ENCODE measurements around the gene AP2M1. TPM values are rescaled to one million over a fixed set of nuclear protein-coding genes. Genes with fewer than 3 reads are reported as not detected.
A peak's percentile ranks its signal among the peaks of the same experiment; 100 is the strongest.

The AP2M1 gene
- total and polyA plus RNA-seq, 4 donors = 153 to 333 (median 251) TPM

GRCh38 chr3:184218814-184219213 is 44.2 kb downstream of the AP2M1 start:
- no peaks in the 10 kb centered on the region for H3K36me3 ChIP-seq (ENCODE audit: control insufficient read depth in 4 of 4, insufficient read depth in 4 of 4, low read length in 4 of 4)
- H3K9me3 ChIP-seq (ENCODE audit: control insufficient read depth in 4 of 4, insufficient read depth in 3 of 4, low read length in 3 of 4) = no peaks in the 10 kb centered on the region
- H3K4me3 ChIP-seq = no peak overlapping the region
- H3K4me1 ChIP-seq (ENCODE audit: control insufficient read depth in 5 of 5, insufficient read depth in 5 of 5, low read length in 5 of 5) = peaks cover 0 to 2% (median 0%) of the 10 kb centered on the region in 5 donors
- H3K27ac ChIP-seq (ENCODE audit: low read depth in 1 of 2, low read length in 1 of 2) = no peak overlapping the region
- ATAC-seq (ENCODE audit: insufficient read depth, low FRiP score) (no peak), DNase-seq (no peak)
- 62 to 70% methylated on average over 4 of the region's 4 CpGs for WGBS, 2 donors
- peaks cover 0 to 3% (median 0%) of the 10 kb centered on the region in 3 donors for H3K27me3 ChIP-seq (ENCODE audit: control insufficient read depth in 3 of 3, insufficient read depth in 3 of 3, low read length in 2 of 3)
- no peak overlapping the region for H3K9ac ChIP-seq (ENCODE audit: insufficient read depth in 1 of 2, low read length in 2 of 2)
- TF ChIP-seq CTCF (IDR thresholded peaks at IDR 0.05; ENCODE audit: control extremely low read depth, extremely low read depth) = no peak

- no peaks in the 10 kb centered on the region for H3K4me1 ChIP-seq (ENCODE audit: control insufficient read depth in 5 of 5, insufficient read depth in 5 of 5, low read length in 5 of 5)
These were observed 47.9 kb downstream of the AP2M1 start for GRCh38 chr3:184222521-184222920.

GRCh38 chr3:184223946-184224345 is 49.3 kb downstream of the AP2M1 start:
- Histone ChIP-seq H3K36me3 (ENCODE audit: control insufficient read depth in 4 of 4, insufficient read depth in 4 of 4, low read length in 4 of 4) (no peaks in the 10 kb centered on the region), H3K27me3 (ENCODE audit: control insufficient read depth in 3 of 3, insufficient read depth in 3 of 3, low read length in 2 of 3) (peaks cover 0 to 16% (median 9%) of the 10 kb centered on the region in 3 donors), H3K9ac (ENCODE audit: insufficient read depth in 1 of 2, low read length in 2 of 2) (no peak overlapping the region), H3K27ac (ENCODE audit: low read depth in 1 of 2, low read length in 1 of 2) (no peak overlapping the region), H3K4me3 (no peak overlapping the region), H3K4me1 (ENCODE audit: control insufficient read depth in 5 of 5, insufficient read depth in 5 of 5, low read length in 5 of 5) (no peaks in the 10 kb centered on the region), H3K9me3 (ENCODE audit: control insufficient read depth in 4 of 4, insufficient read depth in 3 of 4, low read length in 3 of 4) (no peaks in the 10 kb centered on the region)
- TF ChIP-seq CTCF (IDR thresholded peaks at IDR 0.05; ENCODE audit: control extremely low read depth, extremely low read depth) = no peak
- WGBS, 2 donors = 85 to 88% methylated on average over 3 of the region's 3 CpGs
- DNase-seq = no peak
- ATAC-seq (ENCODE audit: insufficient read depth, low FRiP score) = no peak

More at GRCh38 chr3:184222521-184222920, 47.9 kb downstream of the AP2M1 start:
- Histone ChIP-seq H3K4me3 (no peak overlapping the region), H3K36me3 (ENCODE audit: control insufficient read depth in 4 of 4, insufficient read depth in 4 of 4, low read length in 4 of 4) (no peaks in the 10 kb centered on the region), H3K27ac (ENCODE audit: low read depth in 1 of 2, low read length in 1 of 2) (no peak overlapping the region), H3K9me3 (ENCODE audit: control insufficient read depth in 4 of 4, insufficient read depth in 3 of 4, low read length in 3 of 4) (no peaks in the 10 kb centered on the region), H3K9ac (ENCODE audit: insufficient read depth in 1 of 2, low read length in 2 of 2) (no peak overlapping the region), H3K27me3 (ENCODE audit: control insufficient read depth in 3 of 3, insufficient read depth in 3 of 3, low read length in 2 of 3) (peaks cover 0 to 4% (median 3%) of the 10 kb centered on the region in 3 donors)
- TF ChIP-seq CTCF (IDR thresholded peaks at IDR 0.05; ENCODE audit: control extremely low read depth, extremely low read depth) = no peak
- ATAC-seq (ENCODE audit: insufficient read depth, low FRiP score) = no peak
- WGBS, 2 donors = 79 to 89% methylated on average over 3 of the region's 3 CpGs
- DNase-seq = no peak

- 40 to 56% methylated on average over 2 of the region's 2 CpGs for WGBS, 2 donors
- ATAC-seq (ENCODE audit: insufficient read depth, low FRiP score) (peak; percentile 24), DNase-seq (no peak)
- H3K9ac ChIP-seq (ENCODE audit: insufficient read depth in 1 of 2, low read length in 2 of 2) = no peak overlapping the region
- peaks cover 0 to 11% (median 6%) of the 10 kb centered on the region in 5 donors for H3K4me1 ChIP-seq (ENCODE audit: control insufficient read depth in 5 of 5, insufficient read depth in 5 of 5, low read length in 5 of 5)
- no peak overlapping the region for H3K4me3 ChIP-seq
- peaks cover 0 to 35% (median 29%) of the 10 kb centered on the region in 3 donors for H3K27me3 ChIP-seq (ENCODE audit: control insufficient read depth in 3 of 3, insufficient read depth in 3 of 3, low read length in 2 of 3)
- H3K36me3 ChIP-seq (ENCODE audit: control insufficient read depth in 4 of 4, insufficient read depth in 4 of 4, low read length in 4 of 4) = no peaks in the 10 kb centered on the region
- H3K27ac ChIP-seq (ENCODE audit: low read depth in 1 of 2, low read length in 1 of 2) = no peak overlapping the region
- peak; percentile 23 for TF ChIP-seq CTCF (IDR thresholded peaks at IDR 0.05; ENCODE audit: control extremely low read depth, extremely low read depth)
- H3K9me3 ChIP-seq (ENCODE audit: control insufficient read depth in 4 of 4, insufficient read depth in 3 of 4, low read length in 3 of 4) = no peaks in the 10 kb centered on the region
These were observed 52.9 kb downstream of the AP2M1 start for GRCh38 chr3:184227481-184227935.
